ENCODE measurements around the gene NAALAD2.
"Not testable (repeated sequence)": the region's sequence is repeated elsewhere in the genome, so short reads cannot be mapped to it uniquely, and the experiment has no call there.

Gene NAALAD2

DNA sequence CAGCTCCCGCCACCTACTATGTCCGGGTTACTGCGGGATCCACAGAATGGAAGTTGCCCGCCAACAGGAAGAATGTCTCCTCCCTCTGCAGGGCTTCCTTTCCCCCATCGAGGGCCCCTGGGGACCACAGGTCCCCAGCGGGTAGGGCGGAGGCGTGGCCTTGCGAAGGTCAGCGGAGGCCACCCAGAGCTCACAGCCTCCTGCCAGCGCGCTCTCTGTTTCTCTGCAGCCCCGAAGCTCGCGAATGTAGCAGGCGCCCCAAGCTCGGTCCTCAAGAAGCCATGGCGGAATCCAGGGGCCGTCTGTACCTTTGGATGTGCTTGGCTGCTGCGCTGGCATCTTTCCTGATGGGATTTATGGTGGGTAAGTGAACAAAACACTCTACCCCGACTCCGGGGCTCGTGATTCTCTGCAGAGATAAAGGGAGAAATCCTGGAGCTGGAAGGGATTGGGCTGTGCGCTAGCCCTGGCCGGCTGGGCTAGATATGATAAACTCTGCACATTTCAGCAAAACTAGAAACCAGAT is at the start of gene NAALAD2:
TSS of gene NAALAD2 (plus strand) at position 186 of the 526 bp plus-strand sequence. CDS start at position 282, 96 bp downstream.
- no peak for DNase-seq

GRCh38 chr11:90085650-90086049 is 48.8 kb upstream of the NAALAD2 start, which contains the start of gene UBTFL1:
Gene UBTFL1, plus strand, starts transcription at chr11:90085950. Its CDS starts 0 bp downstream, at chr11:90085950.
- not testable (repeated sequence) for DNase-seq

DNA sequence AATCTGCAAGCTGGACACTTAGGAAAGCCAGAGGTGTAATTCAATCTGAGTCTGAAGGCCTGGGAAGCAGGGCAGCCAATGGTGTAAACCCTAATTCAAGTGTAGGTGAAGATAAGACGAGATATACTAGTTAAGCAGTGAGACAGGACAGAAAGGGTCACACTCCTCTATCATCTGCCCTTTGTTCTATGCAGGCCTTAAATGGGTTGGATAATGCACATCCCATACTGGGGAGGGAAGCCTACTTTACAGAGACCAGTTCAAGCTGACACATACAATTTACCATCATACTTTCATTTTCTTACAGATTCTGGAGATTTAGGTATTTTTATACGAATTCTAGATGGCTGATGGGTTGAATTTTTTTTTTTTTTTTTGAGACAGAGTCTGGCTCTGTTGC is 45.7 kb upstream of the NAALAD2 start:
- DNase-seq = not testable (repeated sequence)

DNA sequence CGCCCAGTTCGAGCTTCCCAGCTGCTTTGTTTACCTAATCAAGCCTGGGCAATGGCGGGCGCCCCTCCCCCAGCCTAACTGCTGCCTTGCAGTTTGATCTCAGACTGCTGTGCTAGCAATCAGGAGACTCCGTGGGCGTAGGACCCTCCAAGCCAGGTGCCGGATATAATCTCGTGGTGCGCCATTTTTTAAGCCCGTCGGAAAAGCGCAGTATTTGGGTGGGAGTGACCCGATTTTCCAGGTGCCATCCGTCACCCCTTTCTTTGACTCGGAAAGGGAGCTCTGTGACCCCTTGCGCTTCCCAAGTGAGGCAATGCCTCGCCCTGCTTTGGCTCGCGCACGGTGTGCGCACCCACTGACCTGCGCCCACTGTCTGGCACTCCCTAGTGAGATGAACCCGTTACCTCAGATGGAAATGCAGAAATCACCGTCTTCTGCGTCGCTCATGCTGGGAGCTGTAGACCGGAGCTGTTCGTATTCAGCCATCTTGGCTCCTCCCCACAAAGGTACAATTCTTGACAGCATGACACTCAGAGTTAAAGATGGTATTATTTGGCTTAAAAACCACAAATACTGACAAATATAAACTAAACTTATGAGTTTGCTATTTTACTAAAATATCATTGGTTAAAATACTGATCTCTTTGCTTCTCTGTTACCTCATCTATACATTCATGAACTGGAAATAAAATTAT is 39.1 kb upstream of the NAALAD2 start:
- not testable (repeated sequence) for DNase-seq

DNA sequence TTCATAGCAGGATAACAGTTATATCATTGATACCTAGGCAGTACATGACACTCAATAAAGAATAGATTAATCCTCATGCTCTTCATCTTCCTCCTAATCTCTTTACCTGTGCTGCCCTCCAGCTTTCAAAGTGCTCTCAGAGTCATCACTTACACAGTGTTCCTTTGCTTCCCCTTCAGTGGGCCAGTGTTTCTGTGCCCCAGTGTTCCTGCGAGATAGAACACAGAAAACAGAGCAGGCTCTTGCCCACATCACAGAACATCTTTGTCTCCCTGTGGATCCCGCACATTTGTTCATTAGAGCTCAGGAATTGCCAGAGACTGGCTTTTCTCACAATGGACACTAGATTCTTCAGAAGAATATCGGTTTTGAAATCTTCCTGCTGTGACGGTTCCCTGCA is 36.2 kb upstream of the NAALAD2 start:
- not testable (repeated sequence) for DNase-seq

DNA sequence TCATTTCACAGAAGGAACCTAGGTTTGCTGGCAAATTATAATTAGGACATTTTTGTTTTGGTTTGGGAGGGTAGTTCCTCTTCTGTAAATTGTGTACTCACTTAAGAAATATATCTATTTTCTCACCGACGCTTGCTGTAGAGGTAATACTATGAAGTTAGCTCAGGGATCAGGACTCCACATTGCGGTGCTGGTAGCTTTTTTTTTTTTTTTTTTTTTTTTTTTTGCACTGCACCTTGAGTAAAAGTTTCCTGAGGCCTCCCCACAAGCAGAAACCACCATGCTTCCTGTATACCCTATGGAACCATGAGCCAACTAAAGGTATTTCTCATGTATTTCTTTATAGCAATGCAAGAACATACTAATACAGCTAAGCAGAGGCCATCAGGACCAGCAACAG is 34.0 kb upstream of the NAALAD2 start:
- no peak for DNase-seq

GRCh38 chr11:90113541-90113940 is 20.9 kb upstream of the NAALAD2 start:
- DNase-seq = no peak

DNA sequence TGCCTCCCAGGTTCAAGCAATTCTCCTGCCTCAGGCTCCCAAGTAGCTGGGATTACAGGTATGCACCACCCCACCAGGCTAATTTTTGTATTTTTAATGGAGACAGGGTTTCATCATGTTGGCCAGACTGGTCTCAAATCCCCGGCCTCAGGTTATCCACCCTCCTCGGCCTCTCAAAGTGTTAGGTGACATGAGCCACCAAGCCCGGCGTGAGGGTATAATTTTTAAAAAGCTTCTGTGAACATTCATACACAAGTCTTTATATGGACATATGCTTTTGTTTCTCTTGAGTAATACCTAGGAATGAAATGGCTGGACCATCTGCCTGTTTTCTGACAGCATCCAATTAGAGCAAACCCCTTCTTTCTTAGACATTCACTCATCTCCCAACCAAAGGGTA is 14.3 kb upstream of the NAALAD2 start:
- DNase-seq = no peak

- DNase-seq = no peak
Observed at GRCh38 chr11:90124371-90124770, 10.1 kb upstream of the NAALAD2 start.

- no peak for DNase-seq
Observed at GRCh38 chr11:90124946-90125345, 9.5 kb upstream of the NAALAD2 start.

DNA sequence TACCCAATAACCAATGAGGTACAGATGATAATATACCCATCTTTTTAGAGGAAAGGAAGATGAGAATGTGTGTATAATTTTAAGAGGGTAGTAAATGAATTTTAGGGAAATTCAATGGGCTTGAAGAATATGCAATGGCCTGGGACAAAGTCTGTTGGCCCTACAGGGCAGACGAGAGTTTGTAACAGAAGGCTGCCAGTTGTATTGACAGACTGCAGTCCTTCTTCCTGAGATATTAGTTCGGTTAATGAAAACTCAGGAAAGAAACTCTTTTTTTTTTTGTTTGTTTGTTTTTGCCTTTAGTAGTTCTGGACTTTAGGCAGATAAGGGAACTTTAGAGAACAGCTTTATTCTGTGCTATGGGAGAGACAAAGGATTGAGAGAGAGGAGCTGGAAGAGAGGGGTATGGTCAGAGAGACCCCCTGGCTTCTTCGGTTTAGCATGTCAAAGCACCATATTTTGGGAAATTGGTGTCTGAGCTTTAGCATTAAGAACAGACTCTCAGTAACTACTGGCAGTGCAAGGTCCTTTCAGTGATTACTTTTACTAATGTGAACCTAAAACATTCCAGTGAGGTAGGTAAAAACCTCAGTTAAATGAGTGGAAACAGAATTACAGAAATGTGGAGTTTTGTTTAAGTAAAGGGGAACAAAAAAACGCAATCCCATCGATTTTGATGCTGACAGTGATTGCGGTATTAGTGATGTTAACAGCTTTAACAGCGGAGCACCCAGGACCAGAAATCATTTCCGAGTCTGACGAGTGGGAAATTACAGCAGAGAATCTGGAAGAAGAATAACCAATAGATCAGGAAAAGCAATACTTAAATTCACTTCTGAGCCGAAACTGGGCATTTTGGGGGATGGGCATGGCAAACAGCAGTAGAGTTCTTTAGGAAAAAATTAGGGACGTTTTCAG is 644 bp upstream of the NAALAD2 start:
- no peak for DNase-seq

DNA sequence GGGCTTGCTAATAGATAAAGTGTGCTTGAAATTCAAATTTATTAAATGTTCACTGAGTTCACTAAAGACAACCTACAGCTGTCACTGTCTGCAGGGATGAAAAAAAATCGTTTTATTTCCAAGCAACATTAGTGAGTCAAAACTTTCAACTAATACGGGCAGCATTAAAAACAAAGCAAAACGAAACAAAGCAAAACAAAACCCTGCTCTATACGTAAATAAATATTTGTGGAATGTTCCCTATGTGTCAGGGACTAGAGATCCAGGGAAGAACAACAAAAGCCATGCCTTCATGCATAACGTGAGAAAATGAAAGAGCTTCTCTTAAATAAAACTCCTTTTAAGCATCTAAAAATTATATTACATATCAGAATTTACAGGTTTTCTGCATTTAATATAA is 553 bp downstream of the NAALAD2 start:
- no peak for DNase-seq

DNA sequence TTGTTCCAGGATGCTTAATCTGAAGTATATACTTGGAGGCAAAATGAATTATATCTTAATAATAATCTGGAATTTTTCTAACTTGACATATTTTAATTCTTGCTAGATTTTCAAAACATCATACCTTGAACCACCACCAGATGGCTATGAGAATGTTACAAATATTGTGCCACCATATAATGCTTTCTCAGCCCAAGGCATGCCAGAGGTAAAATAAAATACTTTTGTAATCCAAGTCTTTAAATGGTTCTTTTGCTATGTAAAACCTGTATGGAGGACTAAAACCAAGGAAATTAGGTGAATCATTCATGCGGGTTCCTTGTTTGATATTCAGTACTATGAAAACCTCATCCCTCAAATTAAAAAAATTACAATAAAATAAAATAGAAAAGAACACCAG is 14.4 kb downstream of the NAALAD2 start:
- DNase-seq = no peak

GRCh38 chr11:90166982-90167573 is 32.6 kb downstream of the NAALAD2 start:
- not testable (repeated sequence) for DNase-seq

GRCh38 chr11:90167704-90168103 is 33.2 kb downstream of the NAALAD2 start:
- DNase-seq = not testable (repeated sequence)

- DNase-seq = no peak
Observed at GRCh38 chr11:90168571-90168970, 34.1 kb downstream of the NAALAD2 start.

DNA sequence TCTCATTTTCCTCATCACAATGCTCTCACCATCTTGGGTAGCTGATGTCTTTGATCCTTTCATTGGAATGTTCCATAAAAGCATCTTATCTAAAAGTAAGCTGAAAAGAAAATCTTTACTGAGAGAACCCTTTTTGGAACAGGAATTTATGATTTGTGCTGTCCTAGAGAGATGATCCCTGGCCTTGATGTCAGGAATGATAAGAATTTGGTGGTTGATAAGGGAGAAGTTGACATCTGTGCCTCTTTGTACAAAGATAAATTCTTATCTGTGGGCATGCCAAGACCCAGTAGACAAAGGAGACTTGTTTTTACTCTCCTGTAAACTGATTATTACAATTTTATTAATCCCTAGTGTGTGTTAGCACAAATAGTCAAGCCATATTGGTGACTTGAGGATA is 36.9 kb downstream of the NAALAD2 start:
- no peak for DNase-seq

- DNase-seq = no peak
Observed at GRCh38 chr11:90176069-90176468, 41.6 kb downstream of the NAALAD2 start.

GRCh38 chr11:90178751-90179150 is 44.3 kb downstream of the NAALAD2 start:
- DNase-seq = no peak

- no peak for DNase-seq
Observed at GRCh38 chr11:90179923-90180322, 45.5 kb downstream of the NAALAD2 start.

DNA sequence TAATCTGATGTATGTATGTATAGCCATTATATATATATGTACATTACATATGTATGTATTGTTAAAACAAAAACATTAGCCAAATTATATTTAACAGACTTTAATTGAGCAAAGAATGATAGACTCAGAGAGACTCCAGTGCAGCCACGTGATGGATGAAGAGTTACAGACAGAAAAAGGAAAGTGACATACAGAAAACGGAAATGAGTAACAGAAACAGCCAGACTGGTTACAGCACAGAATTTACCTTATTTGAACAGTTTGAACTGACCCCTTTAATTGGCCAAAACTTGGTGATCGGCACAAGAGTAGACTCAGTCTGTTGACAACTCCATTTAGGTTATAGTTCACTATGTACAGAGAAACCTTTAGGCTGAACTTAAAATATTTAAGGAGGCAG is 53.4 kb downstream of the NAALAD2 start:
- DNase-seq = no peak

DNA sequence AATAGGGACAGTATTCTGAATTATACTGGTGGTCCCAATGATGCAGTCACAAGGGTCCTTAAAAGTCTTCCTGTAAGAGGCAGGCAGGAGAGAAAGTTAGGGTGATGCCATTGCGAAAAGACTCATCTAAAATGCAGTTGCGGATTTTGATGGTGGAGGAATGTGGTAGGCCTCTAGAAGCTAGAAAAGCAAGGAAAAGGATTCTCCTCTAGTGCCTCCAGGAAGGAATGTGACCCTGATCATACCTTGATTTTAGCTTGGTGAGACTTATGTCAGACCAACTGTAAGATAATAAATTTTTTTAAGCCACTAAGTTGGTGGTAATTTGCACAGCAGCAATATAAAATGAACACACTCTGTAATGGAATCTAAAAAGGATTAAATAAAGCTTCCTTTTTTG is 54.5 kb downstream of the NAALAD2 start:
- DNase-seq = no peak

- no peak for DNase-seq
Observed at GRCh38 chr11:90192869-90193582, 58.6 kb downstream of the NAALAD2 start.

All from SHP77 treated with DMSO at 0.1 percent for 48 hours (cell line).